K562 (cell line): ENCODE results near the gene CDK14. TPM values are rescaled to one million over a fixed set of nuclear protein-coding genes. Genes with fewer than 3 reads are reported as not detected.

Source experiments
- ATAC-seq: fragments of 200-7000 bp; cut with Tn5 transposase; 3 replicates; pipeline ENCODE4 v1.9.1; 2020; ENCODE audit warnings: moderate library complexity
- BruUV-seq: library from RNA; stranded (reverse); fragments of 400-500 nt; replicated peaks from 2 replicates; lab custom pipeline; 2021; lab: Mats Ljungman, UMichigan
- CTCF ChIA-PET: fragments of 300-600 bp; formaldehyde crosslinking; extraction: SDS; loops from one replicate; lab custom pipeline; 2021; ENCODE audit warnings: low intra/inter-chr PET ratio; lab: Yijun Ruan, JAX
- POLR2A ChIA-PET: fragments of 300-600, 350-650 bp; sonication (Branson Sonifier 250); formaldehyde crosslinking; extraction: SDS; loops from one replicate; lab custom pipeline; 2021; ENCODE audit warnings: antibody characterized with exemption, inconsistent platforms; lab: Yijun Ruan, JAX
- DNase-seq, 4 experiments: peaks; one replicate each; pipeline versions ENCODE4 v3.0.0 to v3.0.0-alpha.2; 2011 to 2018; ENCODE audit warnings: low spot score in 3 of 4, mixed read lengths in 3 of 4; ENCODE audit errors: extremely low read depth in 1 of 4
- FAIRE-seq: peaks from 2 replicates; lab custom pipeline; 2011; peaks lifted over from hg19 to GRCh38; lab: Jason Lieb, UNC
- H2AFZ ChIP-seq: 2 replicates; pipeline ENCODE4 v1.6.0; 2011; ENCODE audit warnings: low read depth, low read length, control low read depth, inconsistent platforms
- H3K27ac ChIP-seq: fragments of 200-600 bp; 3 replicates; pipeline ENCODE4 v1.8.0; 2011; ENCODE audit warnings: low read depth, mild to moderate bottlenecking, control low read depth, inconsistent platforms, low read length, moderate library complexity, mixed read lengths; ENCODE audit errors: extremely low read depth
- H3K27me3 ChIP-seq, 2 experiments: fragments of 300-600 bp in 1 of 2; 2 replicates in 1 of 2; 3 replicates in 1 of 2; pipeline versions ENCODE4 v1.6.0 to v1.8.0; 2011; ENCODE audit warnings: inconsistent platforms in 2 of 2, low read length in 2 of 2, mild to moderate bottlenecking in 1 of 2, mixed read lengths in 1 of 2, moderate library complexity in 1 of 2; ENCODE audit not compliant: control insufficient read depth in 2 of 2, insufficient read depth in 2 of 2
- H3K36me3 ChIP-seq: fragments of 300-600 bp; 3 replicates; pipeline ENCODE4 v1.8.0; 2011; ENCODE audit warnings: mild to moderate bottlenecking, low read length, inconsistent platforms; ENCODE audit not compliant: control insufficient read depth, insufficient read depth
- H3K4me1 ChIP-seq, 2 experiments: fragments of 200-600 bp in 1 of 2; replicated peaks in 1 of 2; 2 replicates in 1 of 2; 3 replicates in 1 of 2; pipeline versions ENCODE4 v1.5.1 to v1.8.0; 2011; ENCODE audit warnings: inconsistent platforms in 2 of 2, low read length in 2 of 2, mild to moderate bottlenecking in 1 of 2, mixed read lengths in 1 of 2, moderate library complexity in 1 of 2; ENCODE audit not compliant: control insufficient read depth in 2 of 2, insufficient read depth in 2 of 2
- H3K4me2 ChIP-seq: 2 replicates; pipeline ENCODE4 v1.6.1; 2011; ENCODE audit warnings: low read length, control low read depth, inconsistent platforms, mixed read lengths; ENCODE audit not compliant: insufficient read depth
- H3K4me3 ChIP-seq: fragments of 200-600 bp; sonication (generic), shearing (Covaris generic); 2 replicates; pipeline ENCODE4 v1.5.1; 2016; ENCODE audit warnings: control low read depth, inconsistent platforms
- H3K79me2 ChIP-seq: fragments of 200-600 bp; 3 replicates; pipeline ENCODE4 v1.8.0; 2011; ENCODE audit warnings: low read length, inconsistent platforms; ENCODE audit not compliant: control insufficient read depth, insufficient read depth
- H3K9ac ChIP-seq, 2 experiments: 2 replicates each; pipeline versions ENCODE4 v1.6.0 to v1.6.1; 2011; ENCODE audit warnings: low read depth in 2 of 2, low read length in 2 of 2, control low read depth in 1 of 2, inconsistent platforms in 1 of 2, mild to moderate bottlenecking in 1 of 2, mixed read lengths in 1 of 2; ENCODE audit not compliant: insufficient read depth in 1 of 2
- H3K9me1 ChIP-seq: one replicate; pipeline ENCODE4 v1.6.0; 2011; ENCODE audit warnings: inconsistent platforms, mild to moderate bottlenecking, low read length, moderate library complexity; ENCODE audit not compliant: control insufficient read depth, insufficient read depth
- H3K9me3 ChIP-seq: replicated peaks from 2 replicates; pipeline ENCODE4 v1.5.1; 2011; ENCODE audit warnings: low read depth, low read length, inconsistent platforms; ENCODE audit not compliant: control insufficient read depth, insufficient read depth
- H4K20me1 ChIP-seq: replicated peaks from 2 replicates; pipeline ENCODE4 v1.6.1; 2011; ENCODE audit warnings: low read length, inconsistent platforms, mixed read lengths; ENCODE audit not compliant: control insufficient read depth, insufficient read depth
- C11orf30 ChIP-seq: fragments of 450-650 bp; IDR thresholded peaks from 2 replicates; pipeline ENCODE4 v1.6.1; 2016; ENCODE audit warnings: low read depth, mild to moderate bottlenecking
- CBFA2T3 ChIP-seq: fragments of 450-650 bp; IDR thresholded peaks from 2 replicates; pipeline ENCODE4 v1.6.1; 2017
- CHD4 ChIP-seq: fragments of 200-600 bp; sonication (generic); IDR thresholded peaks from 3 replicates; pipeline ENCODE4 v1.6.1; 2012; ENCODE audit warnings: low read depth, mild to moderate bottlenecking, mixed read lengths, low read length, inconsistent platforms; ENCODE audit not compliant: insufficient read depth, insufficient replicate concordance, poor library complexity, severe bottlenecking
- MTA2 ChIP-seq: fragments of 450-650 bp; IDR thresholded peaks from 2 replicates; pipeline ENCODE4 v1.6.1; 2016; ENCODE audit warnings: low read depth
- NCOA6 ChIP-seq: fragments of 450-650 bp; IDR thresholded peaks from 2 replicates; pipeline ENCODE4 v1.6.1; 2017; ENCODE audit warnings: mild to moderate bottlenecking
- NR0B1 ChIP-seq: fragments of 450-650 bp; IDR thresholded peaks from one replicate; pipeline ENCODE4 v1.6.1; 2018; ENCODE audit warnings: mild to moderate bottlenecking, moderate library complexity; ENCODE audit not compliant: partially characterized antibody
- SAFB ChIP-seq: fragments of 200-400 bp; formaldehyde crosslinking; IDR thresholded peaks from 2 replicates; pipeline ENCODE4 v1.6.1; 2017; ENCODE audit warnings: low read depth, low read length, borderline replicate concordance
- SIX5 ChIP-seq, 2 experiments: IDR thresholded peaks; 2 replicates each; pipeline ENCODE4 v1.6.1; 2011; ENCODE audit warnings: low read length in 2 of 2, borderline replicate concordance in 1 of 2, low read depth in 1 of 2, mild to moderate bottlenecking in 1 of 2, moderate library complexity in 1 of 2; ENCODE audit not compliant: insufficient read depth in 1 of 2
- SMAD1 ChIP-seq: fragments of 150-350 bp; IDR thresholded peaks from 2 replicates; pipeline ENCODE4 v1.6.1; 2014; ENCODE audit warnings: low read length, low read depth; ENCODE audit not compliant: partially characterized antibody
- ZNF212 ChIP-seq: fragments of 450-650 bp; formaldehyde crosslinking; IDR thresholded peaks from 2 replicates; pipeline ENCODE4 v1.4.0; 2020; ENCODE audit warnings: mild to moderate bottlenecking
- ZNF253 ChIP-seq: fragments of 250-450 bp; sonication (Bioruptor Pico); conservative IDR thresholded peaks from 2 replicates; pipeline ENCODE4 v1.6.1; 2021; ENCODE audit warnings: mild to moderate bottlenecking
- ZNF282 ChIP-seq: sonication (generic); formaldehyde crosslinking; IDR thresholded peaks from 2 replicates; pipeline ENCODE4 v1.8.1; 2023; ENCODE audit warnings: missing genetic modification reagents
- WGBS: fragments of 100-300 bp; shearing (Covaris generic); methylation state at CpG from one replicate; pipeline ENCODE4 v1.1.6; 2016; ENCODE audit warnings: low coverage, mixed read lengths; ENCODE audit not compliant: insufficient coverage; ENCODE audit errors: missing lambda C conversion rate; 5-methylcytosine and 5-hydroxymethylcytosine counted together
- in situ Hi-C: fragments of 300-500 bp; cut with MboI; formaldehyde crosslinking; loops from 4 replicates; pipeline ENCODE4 v1.15.0; 2018; ENCODE audit warnings: inconsistent platforms, mixed read lengths
- intact Hi-C: fragments of 100-400 bp; cut with micrococcal nuclease; formaldehyde crosslinking; loops from 2 replicates; pipeline ENCODE4 v1.14.2; 2022
- polyA plus RNA-seq, 8 experiments: library from polyadenylated mRNA; depleted of rRNA in 4 of 8; stranded (reverse) in 5 of 8; unstranded in 3 of 8; fragments of >200 nt; fragmentation: Nextera tagmentation in 2 of 8; fragmentation: Illumina TruSeq in 1 of 8; extraction: Ambion mirVana in 2 of 8; extraction: Trizol in 1 of 8; gene quantifications; 2 replicates each; pipeline versions ENCODE4 v1.2.1 to v1.2.3, GENCODE V29; 2011 to 2014; ENCODE audit warnings: inconsistent platforms in 1 of 8, missing spikeins in 1 of 8
- total RNA-seq, 7 experiments: library from RNA; depleted of rRNA in 6 of 7; stranded (reverse); fragments of >200 nt in 6 of 7; fragmentation: Illumina TruSeq in 2 of 7; extraction: Trizol in 2 of 7; gene quantifications; 2 replicates each; pipeline versions ENCODE4 v1.2.1 to v1.2.3, GENCODE V29; 2011 to 2021; ENCODE audit warnings: low replicate concordance in 1 of 7
- TF ChIP-seq, protein P1 (sequence below), 2 experiments: fragments of 450-650 bp in 1 of 2; sonication (generic) in 1 of 2; formaldehyde crosslinking in 1 of 2; IDR thresholded peaks in 1 of 2; conservative IDR thresholded peaks in 1 of 2; 2 replicates each; pipeline versions ENCODE4 v1.6.1 to v1.8.1; 2016 to 2023; ENCODE audit warnings: mild to moderate bottlenecking in 2 of 2, moderate library complexity in 2 of 2, inconsistent platforms in 1 of 2, missing genetic modification reagents in 1 of 2
- TF ChIP-seq, protein P2 (sequence below), 3 experiments: IDR thresholded peaks in 2 of 3; conservative IDR thresholded peaks in 1 of 3; 2 replicates each; pipeline ENCODE4 v1.5.1; 2011 to 2012; ENCODE audit warnings: low read length in 3 of 3, mild to moderate bottlenecking in 3 of 3, control low read depth in 2 of 3, improper control_type of control experiment in 1 of 3, inconsistent platforms in 1 of 3, low read depth in 1 of 3, mixed read lengths in 1 of 3, moderate library complexity in 1 of 3; ENCODE audit not compliant: insufficient read depth in 2 of 3
- TF ChIP-seq, protein P3 (sequence below): sonication (generic); formaldehyde crosslinking; IDR thresholded peaks from 2 replicates; pipeline ENCODE4 v1.5.0; 2020; ENCODE audit warnings: missing genetic modification reagents

CDK14 gene
- total and polyA plus RNA-seq, 9 of the 15 experiments (the other 6 are each of a cell fraction or from before 2014, with no cell fraction given), result 0.03 to 0.91 (median 0.16) TPM

DNA sequence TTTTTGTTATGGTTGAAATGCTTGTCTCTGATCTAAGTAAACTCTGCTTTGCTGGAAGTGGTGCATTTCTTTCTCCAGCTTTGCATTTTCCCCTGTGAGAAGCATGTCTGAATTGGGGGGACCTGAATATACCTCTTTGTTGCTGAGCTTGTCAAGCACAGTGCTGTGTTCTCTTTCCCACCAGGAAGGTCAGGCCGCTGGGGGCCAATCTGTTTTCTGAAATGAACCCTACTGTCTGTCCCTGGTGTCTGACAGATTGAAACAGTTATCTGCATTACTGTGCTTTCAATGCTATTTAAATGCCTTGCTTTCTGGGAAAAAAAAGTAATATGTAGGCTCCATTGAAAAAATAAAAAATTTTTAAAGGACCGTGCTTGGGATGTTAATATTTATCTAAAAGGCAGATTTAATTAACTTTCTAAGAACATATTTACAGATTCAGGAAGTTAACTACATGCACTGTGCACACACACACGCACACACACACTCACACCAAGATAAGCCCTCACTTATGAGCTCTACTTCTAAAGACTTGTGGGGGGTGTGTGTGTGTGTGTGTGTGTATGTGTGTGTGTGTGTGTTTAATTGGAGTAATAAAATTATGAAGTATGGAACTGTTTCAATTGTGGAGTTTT lies 541.1 kb downstream of the CDK14 start:
- no peak overlapping the region for H3K27ac ChIP-seq
- no peak overlapping the region for H3K4me3 ChIP-seq
- H3K9ac ChIP-seq, result no peak overlapping the region
- H4K20me1 ChIP-seq, result no peaks in the 10 kb centered on the region
- CTCF ChIA-PET, result no interaction called here
- H3K9me1 ChIP-seq, result no peaks in the 10 kb centered on the region
- no peaks in the 10 kb centered on the region for H3K9me3 ChIP-seq
- POLR2A ChIA-PET, result interaction anchor here (0.7 kb wide), 1 partner anchor 46 kb away, joined by 3 read pairs; no protein-coding TSS in a partner anchor
- H3K79me2 ChIP-seq, result no peaks in the 10 kb centered on the region
- in situ Hi-C loops (no loop called here), intact Hi-C loops (no loop called here)
- ATAC-seq (no peak), FAIRE-seq (no peak), DNase-seq (no peak)
- 0% methylated on average over 3 of the region's 3 CpGs for WGBS
- H2AFZ ChIP-seq, result no peak overlapping the region
- H3K4me1 ChIP-seq, result no peaks in the 10 kb centered on the region
- H3K36me3 ChIP-seq, result no peaks in the 10 kb centered on the region
- no peak overlapping the region for H3K4me2 ChIP-seq
- BruUV-seq, result no TSS peak
- no peak for TF ChIP-seq ZNF212 (CRISPR knock-in tag)
- TF ChIP-seq, protein P1, sequence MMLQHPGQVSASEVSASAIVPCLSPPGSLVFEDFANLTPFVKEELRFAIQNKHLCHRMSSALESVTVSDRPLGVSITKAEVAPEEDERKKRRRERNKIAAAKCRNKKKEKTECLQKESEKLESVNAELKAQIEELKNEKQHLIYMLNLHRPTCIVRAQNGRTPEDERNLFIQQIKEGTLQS (IDR thresholded peaks at IDR 0.05), result no peak
- TF ChIP-seq, protein P1 (CRISPR knock-in tag; conservative IDR thresholded peaks at IDR 0.05), result no peak
- no peak for TF ChIP-seq CHD4
- no peak for TF ChIP-seq CBFA2T3
- TF ChIP-seq MTA2, result no peak
- TF ChIP-seq ZNF282 (CRISPR knock-in tag), result no peak
- TF ChIP-seq SIX5 (IDR thresholded peaks at IDR 0.05; ENCODE audit: borderline replicate concordance in 1 of 2, insufficient read depth in 1 of 2, low read depth in 1 of 2, low read length in 2 of 2), result no peak
- no peak for TF ChIP-seq C11orf30
- TF ChIP-seq SMAD1, result no peak
- TF ChIP-seq, protein P2, sequence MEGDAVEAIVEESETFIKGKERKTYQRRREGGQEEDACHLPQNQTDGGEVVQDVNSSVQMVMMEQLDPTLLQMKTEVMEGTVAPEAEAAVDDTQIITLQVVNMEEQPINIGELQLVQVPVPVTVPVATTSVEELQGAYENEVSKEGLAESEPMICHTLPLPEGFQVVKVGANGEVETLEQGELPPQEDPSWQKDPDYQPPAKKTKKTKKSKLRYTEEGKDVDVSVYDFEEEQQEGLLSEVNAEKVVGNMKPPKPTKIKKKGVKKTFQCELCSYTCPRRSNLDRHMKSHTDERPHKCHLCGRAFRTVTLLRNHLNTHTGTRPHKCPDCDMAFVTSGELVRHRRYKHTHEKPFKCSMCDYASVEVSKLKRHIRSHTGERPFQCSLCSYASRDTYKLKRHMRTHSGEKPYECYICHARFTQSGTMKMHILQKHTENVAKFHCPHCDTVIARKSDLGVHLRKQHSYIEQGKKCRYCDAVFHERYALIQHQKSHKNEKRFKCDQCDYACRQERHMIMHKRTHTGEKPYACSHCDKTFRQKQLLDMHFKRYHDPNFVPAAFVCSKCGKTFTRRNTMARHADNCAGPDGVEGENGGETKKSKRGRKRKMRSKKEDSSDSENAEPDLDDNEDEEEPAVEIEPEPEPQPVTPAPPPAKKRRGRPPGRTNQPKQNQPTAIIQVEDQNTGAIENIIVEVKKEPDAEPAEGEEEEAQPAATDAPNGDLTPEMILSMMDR (IDR thresholded peaks at IDR 0.05 in 2 of 3, conservative IDR thresholded peaks at IDR 0.05 in 1 of 3; ENCODE audit: insufficient read depth in 2 of 3, low read depth in 1 of 3, low read length in 3 of 3), result no peak
- no peak for TF ChIP-seq SAFB
- no peak for TF ChIP-seq NR0B1
- TF ChIP-seq NCOA6, result no peak
- TF ChIP-seq, protein P3, sequence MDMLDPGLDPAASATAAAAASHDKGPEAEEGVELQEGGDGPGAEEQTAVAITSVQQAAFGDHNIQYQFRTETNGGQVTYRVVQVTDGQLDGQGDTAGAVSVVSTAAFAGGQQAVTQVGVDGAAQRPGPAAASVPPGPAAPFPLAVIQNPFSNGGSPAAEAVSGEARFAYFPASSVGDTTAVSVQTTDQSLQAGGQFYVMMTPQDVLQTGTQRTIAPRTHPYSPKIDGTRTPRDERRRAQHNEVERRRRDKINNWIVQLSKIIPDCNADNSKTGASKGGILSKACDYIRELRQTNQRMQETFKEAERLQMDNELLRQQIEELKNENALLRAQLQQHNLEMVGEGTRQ (CRISPR knock-in tag), result no peak
- no peak for TF ChIP-seq ZNF253 (CRISPR knock-in tag)
- peaks cover 0 to 3% of the 10 kb centered on the region in 2 experiments; a peak in 3 of 5 replicates for H3K27me3 ChIP-seq
